ENCODE data around the gene CROCC. TPM values are rescaled to one million over a fixed set of nuclear protein-coding genes. Genes with fewer than 3 reads are reported as not detected.
"Not testable (repeated sequence)": the region's sequence is repeated elsewhere in the genome, so short reads cannot be mapped to it uniquely, and the experiment has no call there.

Gene CROCC
- total RNA-seq, 1 donor from 2014 or later, result 24.7 TPM

- no peak for TF ChIP-seq CTCF (IDR thresholded peaks at IDR 0.05)
- Mint-ChIP-seq H3K27ac (ENCODE audit: unreplicated experiment) (no peak overlapping the region), H3K4me1 (ENCODE audit: low read depth) (peaks cover 3% of the 10 kb centered on the region), H3K4me3 (ENCODE audit: unreplicated experiment) (no peak overlapping the region), H3K9me3 (ENCODE audit: low read depth) (no peaks in the 10 kb centered on the region), H3K27me3 (ENCODE audit: low read depth) (no peaks in the 10 kb centered on the region), H3K36me3 (ENCODE audit: low read depth) (no peaks in the 10 kb centered on the region)
- no peak for DNase-seq (ENCODE audit: low spot score)
These were observed 13.6 kb upstream of the CROCC start for GRCh38 chr1:16907870-16908758.

- TF ChIP-seq CTCF (IDR thresholded peaks at IDR 0.05), result peak; percentile 37
- H3K4me1 Mint-ChIP-seq (ENCODE audit: low read depth), result peaks cover 22% of the 10 kb centered on the region
- not testable (repeated sequence) for H3K36me3 Mint-ChIP-seq (ENCODE audit: low read depth); H3K4me3 Mint-ChIP-seq (ENCODE audit: unreplicated experiment); H3K27me3 Mint-ChIP-seq (ENCODE audit: low read depth); H3K27ac Mint-ChIP-seq (ENCODE audit: unreplicated experiment); DNase-seq (ENCODE audit: low spot score); H3K9me3 Mint-ChIP-seq (ENCODE audit: low read depth)
These were observed 9.6 kb upstream of the CROCC start for GRCh38 chr1:16911851-16912721.

GRCh38 chr1:16912742-16913141 is 9.0 kb upstream of the CROCC start:
- not testable (repeated sequence) for H3K9me3 Mint-ChIP-seq (ENCODE audit: low read depth); H3K27ac Mint-ChIP-seq (ENCODE audit: unreplicated experiment); H3K27me3 Mint-ChIP-seq (ENCODE audit: low read depth); H3K36me3 Mint-ChIP-seq (ENCODE audit: low read depth); DNase-seq (ENCODE audit: low spot score)
- peak overlapping the region; percentile 69 for H3K4me3 Mint-ChIP-seq (ENCODE audit: unreplicated experiment)
- peaks cover 22% of the 10 kb centered on the region for H3K4me1 Mint-ChIP-seq (ENCODE audit: low read depth)

GRCh38 chr1:16913181-16913832 is 8.4 kb upstream of the CROCC start:
- no peaks in the 10 kb centered on the region for H3K36me3 Mint-ChIP-seq (ENCODE audit: low read depth)
- DNase-seq (ENCODE audit: low spot score), result no peak
- peaks cover 22% of the 10 kb centered on the region for H3K4me1 Mint-ChIP-seq (ENCODE audit: low read depth)
- no peaks in the 10 kb centered on the region for H3K27me3 Mint-ChIP-seq (ENCODE audit: low read depth)
- H3K27ac Mint-ChIP-seq (ENCODE audit: unreplicated experiment), result peak overlapping the region; percentile 51
- TF ChIP-seq CTCF (IDR thresholded peaks at IDR 0.05), result no peak
- peak overlapping the region; percentile 69 for H3K4me3 Mint-ChIP-seq (ENCODE audit: unreplicated experiment)
- no peaks in the 10 kb centered on the region for H3K9me3 Mint-ChIP-seq (ENCODE audit: low read depth)

- Mint-ChIP-seq H3K9me3 (ENCODE audit: low read depth) (no peaks in the 10 kb centered on the region), H3K36me3 (ENCODE audit: low read depth) (no peaks in the 10 kb centered on the region), H3K27me3 (ENCODE audit: low read depth) (no peaks in the 10 kb centered on the region), H3K27ac (ENCODE audit: unreplicated experiment) (peak overlapping the region; percentile 51), H3K4me1 (ENCODE audit: low read depth) (peaks cover 22% of the 10 kb centered on the region), H3K4me3 (ENCODE audit: unreplicated experiment) (peak overlapping the region; percentile 79)
- no peak for DNase-seq (ENCODE audit: low spot score)
- TF ChIP-seq CTCF (IDR thresholded peaks at IDR 0.05), result peak; percentile 46
These were observed 7.7 kb upstream of the CROCC start for GRCh38 chr1:16913833-16914662.

GRCh38 chr1:16914928-16915626 is 6.7 kb upstream of the CROCC start:
- DNase-seq (ENCODE audit: low spot score), result peak; percentile 26
- H3K27ac Mint-ChIP-seq (ENCODE audit: unreplicated experiment); H3K36me3 Mint-ChIP-seq (ENCODE audit: low read depth); H3K27me3 Mint-ChIP-seq (ENCODE audit: low read depth); H3K9me3 Mint-ChIP-seq (ENCODE audit: low read depth): not testable (repeated sequence)
- H3K4me3 Mint-ChIP-seq (ENCODE audit: unreplicated experiment), result peak overlapping the region; percentile 79
- peaks cover 20% of the 10 kb centered on the region for H3K4me1 Mint-ChIP-seq (ENCODE audit: low read depth)

Data from chondrocyte (in vitro differentiated cells).